ENCODE measurements around the gene SMIM45.

The SMIM45 gene

GRCh38 chr22:41922328-41922727 is 29.6 kb upstream of the SMIM45 start:
- CTCF ChIA-PET: interaction anchor here (1.2 to 4.7 kb wide), 2 partner anchors 13 to 24 kb away, joined by 4 to 66 read pairs; partner anchors contain the start of gene CENPM
- Mint-ChIP-seq H3K4me3 (no peak overlapping the region), H3K36me3 (no peaks in the 10 kb centered on the region), H3K4me1 (peaks cover 19% of the 10 kb centered on the region), H3K27me3 (ENCODE audit: low read depth) (peaks cover 86% of the 10 kb centered on the region), H3K27ac (no peak overlapping the region), H3K9me3 (no peaks in the 10 kb centered on the region)
- no peak for DNase-seq (ENCODE audit: low spot score)
- no peak for ATAC-seq
- TF ChIP-seq GRHL2 (CRISPR knock-in tag; IDR thresholded peaks at IDR 0.05; ENCODE audit: insufficient replicate concordance, severe bottlenecking) (no peak), MLX (CRISPR knock-in tag; IDR thresholded peaks at IDR 0.05) (no peak), NR2C2 (CRISPR knock-in tag; IDR thresholded peaks at IDR 0.05) (no peak), RORB (CRISPR knock-in tag; IDR thresholded peaks at IDR 0.05) (no peak), NFYB (CRISPR knock-in tag; conservative IDR thresholded peaks at IDR 0.05; ENCODE audit: low read depth) (no peak), MXD4 (CRISPR knock-in tag; IDR thresholded peaks at IDR 0.05; ENCODE audit: borderline replicate concordance) (no peak), ZSCAN18 (CRISPR knock-in tag; IDR thresholded peaks at IDR 0.05) (no peak), ATF1 (CRISPR knock-in tag; IDR thresholded peaks at IDR 0.05) (no peak), ARID4B (CRISPR knock-in tag; IDR thresholded peaks at IDR 0.05; ENCODE audit: borderline replicate concordance) (no peak), ATF6 (CRISPR knock-in tag; IDR thresholded peaks at IDR 0.05) (no peak), ATF2 (CRISPR knock-in tag; IDR thresholded peaks at IDR 0.05; ENCODE audit: borderline replicate concordance, low read depth) (no peak), GTF2I (CRISPR knock-in tag; conservative IDR thresholded peaks at IDR 0.05) (no peak), PREB (CRISPR knock-in tag; IDR thresholded peaks at IDR 0.05; ENCODE audit: borderline replicate concordance) (no peak), GABPB1 (CRISPR knock-in tag; IDR thresholded peaks at IDR 0.05) (no peak), ELF4 (CRISPR knock-in tag; IDR thresholded peaks at IDR 0.05; ENCODE audit: low read depth) (no peak), TCF7 (CRISPR knock-in tag; IDR thresholded peaks at IDR 0.05; ENCODE audit: low read depth) (no peak)
- POLR2A ChIA-PET: no interaction called here
